CD4-positive, alpha-beta memory T cell (primary cell): Measurements from ENCODE around the gene ZFP90. TPM values are rescaled to one million over a fixed set of nuclear protein-coding genes. Genes with fewer than 3 reads are reported as not detected.

ENCODE experiments used
- polyA plus RNA-seq, 2 donors: library from polyadenylated mRNA; unstranded; fragments of 300-500 nt; fragmentation: Illumina TruSeq; gene quantifications; one replicate each; pipeline ENCODE4 v1.2.3, GENCODE V29; 2021
- total RNA-seq, 2 experiments: library from RNA; stranded (reverse); gene quantifications; one replicate each; pipeline ENCODE4 v1.2.3, GENCODE V29; 2021

Gene ZFP90
- total and polyA plus RNA-seq, 4 experiments from 2014 or later, result 20.2 to 55.3 (median 40.0) TPM

Other genes with a start within 250 kb of the ZFP90 start
- gene SLC7A6OS, start 228.3 kb upstream of the ZFP90 start, total RNA-seq, result 10 to 100 TPM; 51.9 to 55.8 TPM
- gene SLC7A6OS, start 228.3 kb upstream of the ZFP90 start, polyA plus RNA-seq, result 10 to 100 TPM; 22.4 to 25.2 TPM
- gene PRMT7, start 228.3 kb upstream of the ZFP90 start, total RNA-seq, result 100 to 1,000 TPM in 1 of 2 experiments, 10 to 100 TPM in 1; 98.4 to 104 TPM
- 10 to 100 TPM; 28.3 to 30.6 TPM for gene PRMT7, start 228.3 kb upstream of the ZFP90 start, polyA plus RNA-seq
- 1 to 10 TPM in 1 of 2 experiments, under 1 TPM in 1; 0.75 to 3.1 TPM for gene SMPD3, start 90.8 kb upstream of the ZFP90 start, total RNA-seq
- under 1 TPM; 0.63 to 0.99 TPM for gene SMPD3, start 90.8 kb upstream of the ZFP90 start, polyA plus RNA-seq
- gene CDH3, start 106.0 kb downstream of the ZFP90 start, total RNA-seq, result under 1 TPM; 0.39 to 0.47 TPM
- not detected for gene CDH3, start 106.0 kb downstream of the ZFP90 start, polyA plus RNA-seq
- under 1 TPM; 0.20 to 0.55 TPM for gene CDH1, start 198.0 kb downstream of the ZFP90 start, total RNA-seq
- gene CDH1, start 198.0 kb downstream of the ZFP90 start, polyA plus RNA-seq, result under 1 TPM in 1 of 2 donors, not detected in 1; 0.17 TPM